GM12892 (cell line): ENCODE measurements around the gene CDH23.

Experiments
- POLR2A ChIP-seq: IDR thresholded peaks from 2 replicates; pipeline ENCODE4 v1.6.1; 2011; ENCODE audit warnings: low read depth, low read length, control low read depth
- POLR2AphosphoS5 ChIP-seq: IDR thresholded peaks from 2 replicates; pipeline ENCODE4 v1.6.1; 2011; ENCODE audit warnings: low read depth, low read length, control low read depth

- TF ChIP-seq POLR2A (no peak), POLR2AphosphoS5 (no peak)
These were observed 191.3 kb downstream of the CDH23 start for GRCh38 chr10:71587941-71588573.
